Testis (tissue), 3 donors: ENCODE results near the gene KAT7. TPM values are rescaled to one million over a fixed set of nuclear protein-coding genes. Genes with fewer than 3 reads are reported as not detected.

Source experiments
- DNase-seq: peaks from one replicate; pipeline ENCODE4 v3.0.0-alpha.2; 2019
- H3K27ac ChIP-seq, 2 donors: fragments of 200-600 bp; sonication (generic); one replicate each; pipeline ENCODE4 v1.5.1; 2019
- H3K27me3 ChIP-seq: fragments of 200-600 bp; sonication (generic); one replicate; pipeline ENCODE4 v1.5.1; 2019
- H3K36me3 ChIP-seq: fragments of 200-600 bp; sonication (generic); one replicate; pipeline ENCODE4 v1.5.1; 2017; ENCODE audit warnings: low read depth; ENCODE audit errors: missing control alignments
- H3K4me1 ChIP-seq: fragments of 200-600 bp; sonication (generic); one replicate; pipeline ENCODE4 v1.5.1; 2019
- H3K4me3 ChIP-seq, 2 donors: fragments of 200-600 bp; sonication (generic); one replicate each; pipeline ENCODE4 v1.5.1; 2017 to 2019
- H3K9me3 ChIP-seq: fragments of 200-600 bp; sonication (generic); one replicate; pipeline ENCODE4 v1.5.1; 2017
- CTCF ChIP-seq, 3 experiments: fragments of 450-650 bp in 2 of 3; fragments of 200-600 bp in 1 of 3; sonication (generic) in 1 of 3; IDR thresholded peaks; one replicate each; pipeline ENCODE4 v1.5.1; 2016 to 2019; ENCODE audit warnings: antibody characterized with exemption in 3 of 3, mild to moderate bottlenecking in 2 of 3, moderate library complexity in 1 of 3
- POLR2A ChIP-seq: fragments of 450-650 bp; IDR thresholded peaks from one replicate; pipeline ENCODE4 v1.6.1; 2017; ENCODE audit warnings: antibody characterized with exemption, mild to moderate bottlenecking, moderate library complexity
- WGBS, 2 donors: methylation state at CpG; one replicate each; pipeline ENCODE4 v1.1.5; 2018; 5-methylcytosine and 5-hydroxymethylcytosine counted together
- intact Hi-C: fragments of 100-400 bp; cut with DNase I; formaldehyde crosslinking; loops from one replicate; pipeline ENCODE4 v1.15.1; 2023; ENCODE audit warnings: low total_unique reads
- polyA plus RNA-seq: library from polyadenylated mRNA; stranded (reverse); fragments of 350-450 nt; fragmentation: Illumina TruSeq; extraction: RNeasy Lipid Tissue Mini Kit (QIAGEN cat#74804); gene quantifications from one replicate; pipeline ENCODE4 v1.2.3, GENCODE V29; 2014; ENCODE audit warnings: low read depth, low replicate concordance; ENCODE audit not compliant: insufficient read depth
- total RNA-seq, 2 donors: library from RNA; depleted of rRNA; stranded (reverse); fragments of >200 nt; gene quantifications; one replicate each; pipeline ENCODE4 v1.2.3, GENCODE V29; 2016

The KAT7 gene
- total and polyA plus RNA-seq, 3 donors from 2014 or later = 122 to 181 (median 123) TPM

GRCh38 chr17:49848019-49848473 lies 59.6 kb downstream of the KAT7 start, which contains the start of gene TAC4:
Gene TAC4, minus strand, starts transcription at chr17:49848069. Its CDS starts 52 bp downstream, at chr17:49848017.
- no peaks in the 10 kb centered on the region for H3K27me3 ChIP-seq
- intact Hi-C loops = loop anchor here (5.0 kb wide), 1 partner anchor 281 kb away; no protein-coding TSS in a partner anchor
- no peaks in the 10 kb centered on the region for H3K36me3 ChIP-seq
- H3K9me3 ChIP-seq = no peaks in the 10 kb centered on the region
- no peak for DNase-seq
- peaks cover 17% of the 10 kb centered on the region for H3K4me1 ChIP-seq
- no peak for TF ChIP-seq CTCF (IDR thresholded peaks at IDR 0.05)
- TF ChIP-seq POLR2A = no peak
- no peak within 1 kb of the TSS for H3K4me3 ChIP-seq
- no peak within 1 kb of the TSS for H3K27ac ChIP-seq

- intact Hi-C loops = loop anchor here (5.0 kb wide), 1 partner anchor 281 kb away; no protein-coding TSS in a partner anchor
- no peak for DNase-seq
- WGBS, 2 donors = 90 to 91% methylated on average over 5 of the region's 5 CpGs
Measured at GRCh38 chr17:49848739-49849138, 60.3 kb downstream of the KAT7 start.

GRCh38 chr17:49850218-49850610 lies 61.7 kb downstream of the KAT7 start:
- H3K36me3 ChIP-seq = no peaks in the 10 kb centered on the region
- H3K9me3 ChIP-seq = no peaks in the 10 kb centered on the region
- peaks cover 12% of the 10 kb centered on the region for H3K4me1 ChIP-seq
- no peak overlapping the region for H3K27ac ChIP-seq
- intact Hi-C loops = loop anchor here (5.0 kb wide), 1 partner anchor 148 kb away; no protein-coding TSS in a partner anchor
- no peaks in the 10 kb centered on the region for H3K27me3 ChIP-seq
- WGBS, 2 donors = 76 to 79% methylated on average over 5 of the region's 5 CpGs
- TF ChIP-seq POLR2A (no peak), CTCF (IDR thresholded peaks at IDR 0.05) (no peak)
- H3K4me3 ChIP-seq = no peak overlapping the region
- DNase-seq = no peak

More at GRCh38 chr17:49848739-49849138, 60.3 kb downstream of the KAT7 start:
- Histone ChIP-seq H3K9me3 (no peaks in the 10 kb centered on the region), H3K4me3 (no peak overlapping the region), H3K36me3 (no peaks in the 10 kb centered on the region), H3K4me1 (peaks cover 17% of the 10 kb centered on the region), H3K27ac (no peak overlapping the region), H3K27me3 (no peaks in the 10 kb centered on the region)
- no peak for TF ChIP-seq CTCF (IDR thresholded peaks at IDR 0.05)
- TF ChIP-seq POLR2A = no peak

GRCh38 chr17:49850772-49851386 lies 62.4 kb downstream of the KAT7 start:
- peaks cover 6% of the 10 kb centered on the region for H3K4me1 ChIP-seq
- TF ChIP-seq CTCF (IDR thresholded peaks at IDR 0.05) (no peak), POLR2A (no peak)
- no peaks in the 10 kb centered on the region for H3K36me3 ChIP-seq
- H3K4me3 ChIP-seq = peak overlapping the region; percentile 40 to 55
- intact Hi-C loops = loop anchor here (5.0 kb wide), 1 partner anchor 149 kb away; no protein-coding TSS in a partner anchor
- H3K9me3 ChIP-seq = no peaks in the 10 kb centered on the region
- no peak for DNase-seq
- H3K27ac ChIP-seq = no peak overlapping the region
- no peaks in the 10 kb centered on the region for H3K27me3 ChIP-seq
- WGBS, 2 donors = 2 to 3% methylated on average over 28 to 60 of the region's 61 CpGs
